GM12874 (cell line): ENCODE results near the gene GAB2.

Experiments
- TF ChIP-seq, protein P1 (sequence below): IDR thresholded peaks from 2 replicates; pipeline ENCODE4 v1.5.1; 2011; ENCODE audit warnings: low read depth, mild to moderate bottlenecking, control low read depth, low read length, moderate library complexity; ENCODE audit not compliant: insufficient read depth

GAB2 gene

GRCh38 chr11:78194490-78194889, 223.1 kb downstream of the GAB2 start:
- TF ChIP-seq, protein P1, sequence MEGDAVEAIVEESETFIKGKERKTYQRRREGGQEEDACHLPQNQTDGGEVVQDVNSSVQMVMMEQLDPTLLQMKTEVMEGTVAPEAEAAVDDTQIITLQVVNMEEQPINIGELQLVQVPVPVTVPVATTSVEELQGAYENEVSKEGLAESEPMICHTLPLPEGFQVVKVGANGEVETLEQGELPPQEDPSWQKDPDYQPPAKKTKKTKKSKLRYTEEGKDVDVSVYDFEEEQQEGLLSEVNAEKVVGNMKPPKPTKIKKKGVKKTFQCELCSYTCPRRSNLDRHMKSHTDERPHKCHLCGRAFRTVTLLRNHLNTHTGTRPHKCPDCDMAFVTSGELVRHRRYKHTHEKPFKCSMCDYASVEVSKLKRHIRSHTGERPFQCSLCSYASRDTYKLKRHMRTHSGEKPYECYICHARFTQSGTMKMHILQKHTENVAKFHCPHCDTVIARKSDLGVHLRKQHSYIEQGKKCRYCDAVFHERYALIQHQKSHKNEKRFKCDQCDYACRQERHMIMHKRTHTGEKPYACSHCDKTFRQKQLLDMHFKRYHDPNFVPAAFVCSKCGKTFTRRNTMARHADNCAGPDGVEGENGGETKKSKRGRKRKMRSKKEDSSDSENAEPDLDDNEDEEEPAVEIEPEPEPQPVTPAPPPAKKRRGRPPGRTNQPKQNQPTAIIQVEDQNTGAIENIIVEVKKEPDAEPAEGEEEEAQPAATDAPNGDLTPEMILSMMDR, result no peak

GRCh38 chr11:78193806-78194205, 223.8 kb downstream of the GAB2 start:
- TF ChIP-seq, protein P1, result no peak

DNA sequence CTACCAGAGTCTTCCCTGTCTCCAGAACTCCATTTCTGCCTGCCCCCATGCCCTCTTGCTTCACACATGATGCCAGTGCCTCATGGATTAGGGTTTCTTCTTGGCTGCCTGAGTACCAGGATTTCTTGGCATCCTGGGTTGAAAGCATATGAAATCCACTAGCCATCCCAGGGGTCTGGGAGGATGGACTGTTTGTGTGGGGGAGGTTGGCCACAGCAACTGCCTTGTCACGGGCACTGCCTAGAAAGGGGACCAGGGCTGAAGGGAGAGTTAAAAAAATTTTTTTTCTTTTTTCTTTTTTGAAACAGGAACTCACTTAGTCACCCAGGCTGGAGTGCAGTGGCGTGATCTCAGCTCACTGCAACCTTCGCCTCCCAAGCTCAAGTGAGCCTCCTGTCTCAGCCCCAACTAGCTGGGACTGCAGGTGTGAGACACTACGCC, 224.7 kb downstream of the GAB2 start:
- TF ChIP-seq, protein P1, result no peak

GRCh38 chr11:78192223-78192719, 225.3 kb downstream of the GAB2 start:
- TF ChIP-seq, protein P1, result no peak

- TF ChIP-seq, protein P1, result no peak
Measured at GRCh38 chr11:78190871-78191538, 226.6 kb downstream of the GAB2 start.

- TF ChIP-seq, protein P1, result no peak
Measured at GRCh38 chr11:78190374-78190773, 227.2 kb downstream of the GAB2 start.

GRCh38 chr11:78189851-78190250, 227.8 kb downstream of the GAB2 start:
- TF ChIP-seq, protein P1, result no peak
